Spleen (tissue), 7 donors: ENCODE measurements around the gene SYCE1.
"Not testable (repeated sequence)": the region's sequence is repeated elsewhere in the genome, so short reads cannot be mapped to it uniquely, and the experiment has no call there.

ENCODE experiments used
- CTCF ChIP-seq, 11 experiments: fragments of 200-600 bp in 7 of 11; fragments of 450-650 bp in 4 of 11; sonication (generic) in 4 of 11; IDR thresholded peaks in 8 of 11; conservative IDR thresholded peaks in 3 of 11; 1 replicate in 7 of 11; 2 replicates in 4 of 11; pipeline versions ENCODE4 v1.4.0 to v1.8.0; 2016 to 2021; ENCODE audit warnings: antibody characterized with exemption in 11 of 11, inconsistent platforms in 4 of 11, mild to moderate bottlenecking in 1 of 11
- POLR2A ChIP-seq, 3 donors: fragments of 450-650 bp; IDR thresholded peaks; one replicate each; pipeline ENCODE4 v1.5.1; 2017; ENCODE audit warnings: antibody characterized with exemption in 3 of 3, mild to moderate bottlenecking in 1 of 3
- POLR2AphosphoS5 ChIP-seq, 3 donors: sonication (generic); formaldehyde crosslinking; IDR thresholded peaks; one replicate each; pipeline ENCODE4 v1.5.1; 2017; ENCODE audit warnings: antibody characterized with exemption in 3 of 3
- donor health status: DM: no; HTN: no; CAD: no; lungs with moderate emphysema.
- donor health status: DM: no; HTN: no; CAD: no.
- donor health status: DM: no; HTN: no; CAD: no.

- not testable (repeated sequence) for TF ChIP-seq CTCF (IDR thresholded peaks at IDR 0.05 in 8 of 11, conservative IDR thresholded peaks at IDR 0.05 in 3 of 11); POLR2A (IDR thresholded peaks at IDR 0.05); POLR2AphosphoS5 (IDR thresholded peaks at IDR 0.05)
Observed at GRCh38 chr10:133518517-133518916, 46.9 kb downstream of the SYCE1 start.
